ENCODE results near the gene MUC5B. TPM values are rescaled to one million over a fixed set of nuclear protein-coding genes. Genes with fewer than 3 reads are reported as not detected.
"Not testable (repeated sequence)": the region's sequence is repeated elsewhere in the genome, so short reads cannot be mapped to it uniquely, and the experiment has no call there.

Gene MUC5B
- total RNA-seq, 1 donor from 2014 or later: not detected

- H3K9me3 Mint-ChIP-seq (ENCODE audit: low read depth): peaks cover 4% of the 10 kb centered on the region
- H3K36me3 Mint-ChIP-seq (ENCODE audit: low read depth): peaks cover 3% of the 10 kb centered on the region
- H3K4me1 Mint-ChIP-seq (ENCODE audit: low read depth): peaks cover 14% of the 10 kb centered on the region
- H3K27ac Mint-ChIP-seq (ENCODE audit: unreplicated experiment): no peak overlapping the region
- H3K27me3 Mint-ChIP-seq (ENCODE audit: low read depth): no peaks in the 10 kb centered on the region
- no peak for DNase-seq (ENCODE audit: low spot score)
- H3K4me3 Mint-ChIP-seq (ENCODE audit: unreplicated experiment): no peak overlapping the region
- TF ChIP-seq CTCF (IDR thresholded peaks at IDR 0.05): no peak
Measured at GRCh38 chr11:1261241-1262071, 38.6 kb downstream of the MUC5B start.

- H3K36me3 Mint-ChIP-seq (ENCODE audit: low read depth): peaks cover 3% of the 10 kb centered on the region
- no peak for DNase-seq (ENCODE audit: low spot score)
- H3K4me3 Mint-ChIP-seq (ENCODE audit: unreplicated experiment): peak overlapping the region; percentile 67
- H3K27ac Mint-ChIP-seq (ENCODE audit: unreplicated experiment): peak overlapping the region; percentile 96
- no peak for TF ChIP-seq CTCF (IDR thresholded peaks at IDR 0.05)
- peaks cover 14% of the 10 kb centered on the region for H3K4me1 Mint-ChIP-seq (ENCODE audit: low read depth)
- H3K27me3 Mint-ChIP-seq (ENCODE audit: low read depth): no peaks in the 10 kb centered on the region
- peaks cover 4% of the 10 kb centered on the region for H3K9me3 Mint-ChIP-seq (ENCODE audit: low read depth)
Measured at GRCh38 chr11:1262172-1263006, 39.5 kb downstream of the MUC5B start.

DNA sequence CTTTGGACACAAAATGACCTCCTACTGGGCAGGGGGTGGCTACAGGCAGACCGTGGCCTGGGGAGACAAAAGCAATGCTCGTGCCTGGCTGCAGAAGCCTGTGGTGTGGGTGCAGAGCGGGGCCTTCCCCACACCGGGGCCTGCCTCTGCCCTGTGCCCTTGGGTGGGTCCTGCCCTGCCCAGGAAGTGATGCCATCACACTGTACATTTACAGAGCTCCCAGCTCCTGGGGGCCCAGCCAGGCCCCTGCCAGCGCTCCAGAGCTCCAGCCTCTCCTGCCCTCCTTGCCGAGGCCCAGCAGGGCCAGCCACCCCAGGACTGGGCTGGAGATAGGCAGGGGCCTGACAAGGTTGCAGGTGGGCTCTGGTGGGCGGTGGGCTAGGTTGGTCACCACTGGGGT, 40.1 kb downstream of the MUC5B start:
- DNase-seq (ENCODE audit: low spot score): no peak
- H3K4me3 Mint-ChIP-seq (ENCODE audit: unreplicated experiment): peak overlapping the region; percentile 67
- no peak for TF ChIP-seq CTCF (IDR thresholded peaks at IDR 0.05)
- peaks cover 14% of the 10 kb centered on the region for H3K4me1 Mint-ChIP-seq (ENCODE audit: low read depth)
- peaks cover 4% of the 10 kb centered on the region for H3K9me3 Mint-ChIP-seq (ENCODE audit: low read depth)
- H3K27ac Mint-ChIP-seq (ENCODE audit: unreplicated experiment): peak overlapping the region; percentile 96
- H3K36me3 Mint-ChIP-seq (ENCODE audit: low read depth): peaks cover 3% of the 10 kb centered on the region
- no peaks in the 10 kb centered on the region for H3K27me3 Mint-ChIP-seq (ENCODE audit: low read depth)

DNA sequence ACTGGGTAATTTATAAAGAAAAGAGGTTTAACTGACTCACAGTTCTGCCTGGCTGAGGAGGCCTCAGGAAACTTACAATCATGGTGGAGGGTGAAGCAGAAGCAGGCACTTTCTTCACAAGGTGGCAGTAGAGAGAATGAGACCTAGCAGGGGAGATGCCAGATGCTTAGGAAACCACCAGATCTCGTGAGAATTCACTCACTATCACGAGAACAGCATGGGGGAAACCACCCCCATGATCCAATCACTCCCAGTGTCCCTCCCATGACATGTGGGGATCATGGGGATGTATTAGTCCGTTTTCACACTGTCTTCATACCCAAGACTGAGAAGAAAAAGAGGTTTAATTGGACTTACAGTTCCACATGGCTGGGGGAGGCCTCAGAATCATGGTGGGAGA, 41.6 kb downstream of the MUC5B start:
- not testable (repeated sequence) for DNase-seq (ENCODE audit: low spot score); H3K9me3 Mint-ChIP-seq (ENCODE audit: low read depth); H3K36me3 Mint-ChIP-seq (ENCODE audit: low read depth); H3K4me3 Mint-ChIP-seq (ENCODE audit: unreplicated experiment); H3K27me3 Mint-ChIP-seq (ENCODE audit: low read depth)
- TF ChIP-seq CTCF (IDR thresholded peaks at IDR 0.05): peak; percentile 79
- Mint-ChIP-seq H3K27ac (ENCODE audit: unreplicated experiment) (peak overlapping the region; percentile 87), H3K4me1 (ENCODE audit: low read depth) (peaks cover 14% of the 10 kb centered on the region)

DNA sequence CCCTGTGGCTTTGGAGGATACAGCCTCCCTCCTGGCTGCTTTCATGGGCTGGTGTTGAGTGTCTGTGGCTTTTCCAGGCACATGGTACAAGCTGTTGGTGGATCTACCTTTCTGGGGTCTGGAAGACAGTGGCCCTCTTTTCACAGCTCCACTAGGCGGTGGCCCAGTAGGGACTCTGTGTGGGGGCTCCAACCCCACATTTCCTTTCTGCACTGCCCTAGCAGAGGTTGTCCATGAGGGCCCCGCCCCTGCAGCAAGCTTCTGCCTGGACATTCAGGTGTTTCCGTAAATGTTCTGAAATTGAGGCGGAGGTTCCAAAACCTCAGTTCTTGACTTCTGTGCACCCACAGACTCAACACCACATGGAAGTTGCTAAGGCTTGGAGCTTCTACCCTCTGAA, 42.6 kb downstream of the MUC5B start:
- not testable (repeated sequence) for H3K27ac Mint-ChIP-seq (ENCODE audit: unreplicated experiment)

DNA sequence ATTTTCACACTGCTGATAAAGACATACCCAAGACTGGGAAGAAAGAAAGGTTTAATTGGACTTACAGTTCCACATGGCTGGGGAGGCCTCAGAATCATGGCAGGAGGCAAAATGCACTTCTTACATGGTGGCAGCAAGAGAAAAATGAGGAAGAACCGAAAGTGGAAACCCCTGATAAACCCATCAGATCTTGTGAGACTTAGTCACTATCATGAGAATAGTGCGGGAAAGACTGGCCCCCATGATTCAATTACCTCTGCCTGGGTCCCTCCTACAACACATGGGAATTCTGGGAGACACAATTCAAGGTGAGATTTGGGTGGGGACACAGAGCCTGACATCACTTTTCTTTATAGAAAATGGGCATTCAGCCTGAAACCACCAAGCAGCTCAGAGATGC, 44.1 kb downstream of the MUC5B start:
- peaks cover 14% of the 10 kb centered on the region for H3K4me1 Mint-ChIP-seq (ENCODE audit: low read depth)
- H3K27me3 Mint-ChIP-seq (ENCODE audit: low read depth): not testable (repeated sequence)

More for the DNA sequence above, 42.6 kb downstream of the MUC5B start:
- DNase-seq (ENCODE audit: low spot score); H3K9me3 Mint-ChIP-seq (ENCODE audit: low read depth); H3K27me3 Mint-ChIP-seq (ENCODE audit: low read depth); H3K36me3 Mint-ChIP-seq (ENCODE audit: low read depth); H3K4me3 Mint-ChIP-seq (ENCODE audit: unreplicated experiment): not testable (repeated sequence)
- H3K4me1 Mint-ChIP-seq (ENCODE audit: low read depth): peaks cover 14% of the 10 kb centered on the region

More for the DNA sequence above, 44.1 kb downstream of the MUC5B start:
- DNase-seq (ENCODE audit: low spot score); H3K27ac Mint-ChIP-seq (ENCODE audit: unreplicated experiment); H3K4me3 Mint-ChIP-seq (ENCODE audit: unreplicated experiment); H3K9me3 Mint-ChIP-seq (ENCODE audit: low read depth); H3K36me3 Mint-ChIP-seq (ENCODE audit: low read depth): not testable (repeated sequence)

Measured in chondrocyte (in vitro differentiated cells).